ENCODE measurements around the gene IGF2R.
"Not testable (repeated sequence)": the region's sequence is repeated elsewhere in the genome, so short reads cannot be mapped to it uniquely, and the experiment has no call there.

IGF2R gene

DNA sequence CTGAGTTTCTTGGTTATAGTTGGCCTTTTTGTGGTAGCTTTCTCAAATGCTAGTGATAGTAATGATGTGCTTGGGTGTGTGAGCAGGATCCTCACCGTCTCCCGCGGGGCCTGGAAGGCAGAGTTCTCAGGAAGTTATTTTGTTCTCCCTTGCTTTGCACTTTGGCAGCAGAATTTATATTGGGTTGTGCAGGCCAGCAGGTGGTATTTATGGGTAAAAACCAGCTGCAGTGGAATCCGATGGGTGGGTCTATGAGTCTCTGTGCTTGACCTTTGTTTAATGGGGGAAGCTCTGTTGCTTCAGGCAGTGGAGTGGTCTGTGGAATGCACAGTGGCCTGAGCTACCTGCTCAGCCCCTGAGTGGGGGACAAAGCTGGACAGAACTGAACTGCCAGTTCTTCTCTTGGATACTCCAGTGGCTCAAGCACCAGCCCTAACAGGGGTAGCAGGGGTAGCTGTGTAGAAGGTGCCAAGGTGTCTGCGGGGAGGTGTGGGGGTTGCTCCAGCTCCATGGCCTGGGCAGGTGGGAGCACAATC, 27.3 kb downstream of the IGF2R start:
- H3K4me3 ChIP-seq (ENCODE audit: low read depth, low read length), result no peak overlapping the region
- TF ChIP-seq, protein P1, sequence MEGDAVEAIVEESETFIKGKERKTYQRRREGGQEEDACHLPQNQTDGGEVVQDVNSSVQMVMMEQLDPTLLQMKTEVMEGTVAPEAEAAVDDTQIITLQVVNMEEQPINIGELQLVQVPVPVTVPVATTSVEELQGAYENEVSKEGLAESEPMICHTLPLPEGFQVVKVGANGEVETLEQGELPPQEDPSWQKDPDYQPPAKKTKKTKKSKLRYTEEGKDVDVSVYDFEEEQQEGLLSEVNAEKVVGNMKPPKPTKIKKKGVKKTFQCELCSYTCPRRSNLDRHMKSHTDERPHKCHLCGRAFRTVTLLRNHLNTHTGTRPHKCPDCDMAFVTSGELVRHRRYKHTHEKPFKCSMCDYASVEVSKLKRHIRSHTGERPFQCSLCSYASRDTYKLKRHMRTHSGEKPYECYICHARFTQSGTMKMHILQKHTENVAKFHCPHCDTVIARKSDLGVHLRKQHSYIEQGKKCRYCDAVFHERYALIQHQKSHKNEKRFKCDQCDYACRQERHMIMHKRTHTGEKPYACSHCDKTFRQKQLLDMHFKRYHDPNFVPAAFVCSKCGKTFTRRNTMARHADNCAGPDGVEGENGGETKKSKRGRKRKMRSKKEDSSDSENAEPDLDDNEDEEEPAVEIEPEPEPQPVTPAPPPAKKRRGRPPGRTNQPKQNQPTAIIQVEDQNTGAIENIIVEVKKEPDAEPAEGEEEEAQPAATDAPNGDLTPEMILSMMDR (conservative IDR thresholded peaks at IDR 0.05; ENCODE audit: low read depth, low read length), result no peak
- no peak for DNase-seq (ENCODE audit: low read depth)

DNA sequence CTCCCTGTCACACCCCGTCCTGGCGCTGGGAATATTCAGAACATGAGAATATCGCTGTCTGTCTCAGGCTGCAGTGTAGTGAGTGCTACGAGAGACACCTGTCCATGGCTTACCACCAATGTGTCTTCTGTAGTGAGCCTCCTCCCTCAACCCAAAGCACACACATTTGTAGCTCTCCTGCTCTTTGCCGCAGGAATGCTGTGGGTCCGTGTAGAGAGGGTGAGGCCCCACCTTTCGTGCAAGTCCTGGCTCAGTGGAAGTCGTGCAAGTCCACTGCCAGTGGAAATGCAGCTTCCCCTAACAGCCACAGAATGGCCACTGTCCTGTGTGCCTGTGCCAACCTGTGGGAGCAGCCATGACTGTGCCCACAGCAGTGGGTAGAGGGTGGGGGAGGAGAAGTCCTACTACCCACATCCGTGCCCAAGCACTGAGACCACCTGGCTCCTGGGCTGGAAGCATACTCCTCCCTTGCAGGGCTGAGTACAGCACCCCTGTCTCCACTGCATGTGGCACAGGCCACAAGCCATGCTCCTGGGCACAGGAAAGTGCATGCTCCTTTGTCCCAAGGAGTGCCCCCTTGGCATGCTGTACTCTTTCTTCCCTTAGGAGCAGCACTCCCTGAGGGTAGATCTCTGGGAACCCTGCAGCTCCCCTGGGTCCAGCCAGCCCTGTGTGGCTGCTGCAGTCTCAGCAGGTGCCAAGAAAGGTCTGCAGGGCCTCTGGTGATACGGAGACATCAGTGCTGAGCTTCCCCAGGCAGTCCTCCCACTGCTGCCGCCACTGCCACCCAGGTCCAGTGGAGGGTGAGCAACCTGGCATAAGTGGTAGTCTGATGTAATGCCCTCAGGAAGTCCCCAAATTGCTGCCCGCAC, 28.0 kb downstream of the IGF2R start:
- DNase-seq (ENCODE audit: low read depth), result no peak
- TF ChIP-seq, protein P1 (conservative IDR thresholded peaks at IDR 0.05; ENCODE audit: low read depth, low read length), result no peak
- H3K4me3 ChIP-seq (ENCODE audit: low read depth, low read length), result no peak overlapping the region

DNA sequence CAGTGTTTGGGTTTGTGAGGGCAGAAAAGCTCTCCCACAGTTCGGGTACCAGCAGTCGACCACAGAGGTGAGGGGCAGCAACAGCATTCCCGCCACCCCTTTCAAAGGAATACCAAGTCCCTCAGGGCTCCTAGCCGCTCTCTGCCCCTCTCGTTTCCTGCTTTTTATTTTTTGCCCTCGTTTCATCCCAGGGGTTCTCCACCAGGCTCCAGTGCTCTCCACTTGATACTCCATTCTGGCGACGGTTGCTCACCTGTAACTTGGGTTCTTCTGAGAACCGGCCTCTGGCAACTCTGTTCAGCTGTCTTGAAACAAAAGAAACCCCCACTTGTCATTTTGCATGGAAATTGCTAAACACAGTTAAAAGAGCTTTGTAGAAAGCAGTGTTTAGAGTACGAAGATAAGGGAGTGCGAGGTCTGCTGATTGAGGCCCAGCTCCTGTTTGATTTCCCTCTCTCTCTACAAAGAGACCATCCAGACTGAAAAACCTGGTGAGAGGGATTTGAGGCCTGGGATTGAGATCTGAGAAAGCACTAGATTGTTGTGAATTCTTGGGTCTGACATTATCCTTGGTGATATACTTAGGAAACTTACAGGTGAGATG, 28.7 kb downstream of the IGF2R start:
- TF ChIP-seq, protein P1 (conservative IDR thresholded peaks at IDR 0.05; ENCODE audit: low read depth, low read length), result no peak
- no peak overlapping the region for H3K4me3 ChIP-seq (ENCODE audit: low read depth, low read length)
- no peak for DNase-seq (ENCODE audit: low read depth)

DNA sequence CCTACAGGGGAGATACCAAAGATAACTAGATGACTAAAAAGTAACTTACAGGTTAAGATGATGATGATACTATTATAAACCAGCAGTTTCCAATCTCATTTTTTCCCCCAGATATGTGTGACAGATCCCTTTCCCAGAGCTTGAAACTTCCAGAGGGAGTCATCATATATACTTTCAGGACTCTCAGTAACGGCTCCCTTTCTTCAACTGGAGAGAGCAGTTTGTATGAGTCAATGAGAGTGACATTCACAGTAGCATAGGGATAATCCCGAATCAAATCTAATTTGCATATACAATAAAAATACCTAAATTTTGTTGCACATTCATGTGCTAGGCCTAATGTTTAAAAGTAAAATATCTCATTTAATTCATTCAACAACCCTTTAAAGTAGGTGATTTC, 29.7 kb downstream of the IGF2R start:
- no peak for DNase-seq (ENCODE audit: low read depth)
- no peak overlapping the region for H3K4me3 ChIP-seq (ENCODE audit: low read depth, low read length)
- TF ChIP-seq, protein P1 (conservative IDR thresholded peaks at IDR 0.05; ENCODE audit: low read depth, low read length), result no peak

DNA sequence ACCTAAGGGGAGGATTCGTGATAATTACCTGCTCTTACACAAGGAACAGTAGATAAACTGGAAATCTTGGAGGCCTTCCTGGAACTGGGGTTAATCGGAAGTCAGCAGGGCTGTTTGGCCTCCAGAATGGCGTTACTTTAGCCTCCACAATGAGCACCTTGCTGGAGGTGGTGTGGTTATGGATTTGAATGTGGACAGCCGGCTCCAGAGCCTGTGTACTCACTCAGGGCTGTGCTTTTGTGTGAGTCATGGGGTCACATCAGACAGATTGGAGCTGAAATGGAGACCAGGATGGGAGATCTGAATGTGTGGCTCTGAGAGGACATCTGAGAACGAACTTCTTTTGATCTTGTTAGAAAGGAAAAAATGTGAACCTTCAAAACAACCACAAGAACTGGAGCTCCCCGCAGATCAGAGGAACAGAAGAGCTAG, 30.4 kb downstream of the IGF2R start:
- H3K4me3 ChIP-seq (ENCODE audit: low read depth, low read length), result no peak overlapping the region
- TF ChIP-seq, protein P1 (conservative IDR thresholded peaks at IDR 0.05; ENCODE audit: low read depth, low read length), result no peak
- no peak for DNase-seq (ENCODE audit: low read depth)

DNA sequence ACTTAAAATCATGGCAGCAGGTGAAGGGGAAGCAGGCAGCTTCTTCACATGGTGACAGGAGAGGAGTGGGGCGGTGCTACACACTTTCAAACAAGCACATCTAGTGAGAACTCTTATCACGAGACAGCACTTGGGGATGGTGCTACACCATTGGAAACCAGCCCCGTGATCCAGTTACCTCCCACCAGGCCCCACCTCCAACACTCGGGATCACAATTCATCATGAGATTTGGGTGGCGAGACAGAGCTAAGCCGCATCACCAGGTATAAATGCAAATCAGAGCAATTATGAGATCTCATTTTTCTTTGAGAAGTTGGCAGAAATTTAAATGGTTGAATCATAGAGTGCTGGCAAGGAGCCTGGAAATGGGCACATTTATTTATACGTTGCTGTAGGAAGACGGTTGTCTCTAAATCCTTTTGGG, 31.4 kb downstream of the IGF2R start:
- no peak overlapping the region for H3K4me3 ChIP-seq (ENCODE audit: low read depth, low read length)
- DNase-seq (ENCODE audit: low read depth), result no peak
- TF ChIP-seq, protein P1 (conservative IDR thresholded peaks at IDR 0.05; ENCODE audit: low read depth, low read length), result no peak

DNA sequence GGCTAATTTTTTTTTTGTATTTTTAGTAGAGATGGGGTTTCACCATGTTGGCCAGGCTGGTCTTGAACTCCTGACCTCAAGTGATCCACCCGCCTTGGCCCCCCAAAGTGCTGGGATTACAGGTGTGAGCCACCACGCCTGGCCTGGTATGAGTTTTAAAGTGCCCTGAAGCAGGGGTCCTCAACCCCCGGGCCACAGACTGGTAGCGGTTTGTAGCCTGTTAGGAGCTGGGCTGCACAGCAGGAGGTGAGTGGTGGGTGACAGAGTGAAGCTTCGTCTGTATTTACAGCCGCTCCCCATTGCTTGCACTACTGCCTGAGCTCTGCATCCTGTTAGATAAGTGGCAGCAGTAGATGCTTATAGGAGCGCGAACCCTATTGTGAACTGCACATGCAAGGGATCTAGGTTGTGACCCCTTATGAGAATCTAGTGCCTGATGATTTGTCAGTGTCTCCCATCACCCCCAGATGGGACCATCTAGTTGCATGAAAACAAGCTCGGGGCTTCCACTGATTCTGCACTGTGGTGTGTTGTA, 32.1 kb downstream of the IGF2R start:
- not testable (repeated sequence) for H3K4me3 ChIP-seq (ENCODE audit: low read depth, low read length); DNase-seq (ENCODE audit: low read depth)

Measured in choroid plexus epithelial cell (primary cell).